ENCODE measurements around the gene EXD1. TPM values are rescaled to one million over a fixed set of nuclear protein-coding genes. Genes with fewer than 3 reads are reported as not detected.

The EXD1 gene
- polyA plus RNA-seq, 1 donor from 2014 or later = not detected

DNA sequence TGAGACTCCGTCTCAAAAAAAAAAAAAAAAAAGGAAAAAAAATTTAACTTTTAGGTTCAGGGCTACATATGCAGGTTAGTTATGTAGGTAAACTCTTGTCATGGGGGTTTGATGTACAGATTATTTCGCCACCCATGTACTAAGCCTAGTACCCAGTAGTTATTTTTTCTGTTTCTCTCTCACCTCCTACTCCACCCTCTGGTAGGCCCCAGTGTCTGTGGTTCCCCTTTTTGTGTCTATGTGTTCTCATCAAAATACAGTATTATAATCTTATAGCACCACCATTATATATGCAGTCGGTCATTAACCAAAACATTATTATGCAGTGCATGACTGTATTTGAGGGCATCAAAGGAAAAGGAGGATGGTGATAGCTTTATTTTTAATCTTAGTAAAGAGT, 47.8 kb upstream of the EXD1 start:
- Histone ChIP-seq H3K4me3 (ENCODE audit: low read length) (no peak overlapping the region), H3K9ac (ENCODE audit: low read length) (no peak overlapping the region), H3K79me2 (replicated peaks; ENCODE audit: insufficient read depth, low read length) (no peaks in the 10 kb centered on the region), H3K27me3 (ENCODE audit: insufficient read depth, low read depth, low read length) (no peaks in the 10 kb centered on the region), H3K27ac (ENCODE audit: low read length) (no peak overlapping the region), H3F3A (ENCODE audit: insufficient read depth, low read length, poor library complexity, severe bottlenecking) (no peaks in the 10 kb centered on the region), H2AFZ (ENCODE audit: low read depth, low read length) (no peak overlapping the region), H3K36me3 (ENCODE audit: insufficient read depth, low read length) (no peaks in the 10 kb centered on the region), H3K4me2 (ENCODE audit: low read length) (no peak overlapping the region), H3K9me3 (ENCODE audit: low read length) (no peaks in the 10 kb centered on the region), H3K9me2 (ENCODE audit: insufficient read depth, low read length) (no peaks in the 10 kb centered on the region), H4K20me1 (ENCODE audit: insufficient read depth) (no peaks in the 10 kb centered on the region)
- no peak for TF ChIP-seq TAF1 (IDR thresholded peaks at IDR 0.05; ENCODE audit: low read depth)
- TF ChIP-seq EZH2 (IDR thresholded peaks at IDR 0.05; ENCODE audit: borderline replicate concordance, insufficient read depth, low read length, poor library complexity, severe bottlenecking) = no peak
- TF ChIP-seq RAD21 (conservative IDR thresholded peaks at IDR 0.05) = no peak
- TF ChIP-seq EP300 (conservative IDR thresholded peaks at IDR 0.05; ENCODE audit: poor library complexity, severe bottlenecking) = no peak
- TF ChIP-seq, protein P1, sequence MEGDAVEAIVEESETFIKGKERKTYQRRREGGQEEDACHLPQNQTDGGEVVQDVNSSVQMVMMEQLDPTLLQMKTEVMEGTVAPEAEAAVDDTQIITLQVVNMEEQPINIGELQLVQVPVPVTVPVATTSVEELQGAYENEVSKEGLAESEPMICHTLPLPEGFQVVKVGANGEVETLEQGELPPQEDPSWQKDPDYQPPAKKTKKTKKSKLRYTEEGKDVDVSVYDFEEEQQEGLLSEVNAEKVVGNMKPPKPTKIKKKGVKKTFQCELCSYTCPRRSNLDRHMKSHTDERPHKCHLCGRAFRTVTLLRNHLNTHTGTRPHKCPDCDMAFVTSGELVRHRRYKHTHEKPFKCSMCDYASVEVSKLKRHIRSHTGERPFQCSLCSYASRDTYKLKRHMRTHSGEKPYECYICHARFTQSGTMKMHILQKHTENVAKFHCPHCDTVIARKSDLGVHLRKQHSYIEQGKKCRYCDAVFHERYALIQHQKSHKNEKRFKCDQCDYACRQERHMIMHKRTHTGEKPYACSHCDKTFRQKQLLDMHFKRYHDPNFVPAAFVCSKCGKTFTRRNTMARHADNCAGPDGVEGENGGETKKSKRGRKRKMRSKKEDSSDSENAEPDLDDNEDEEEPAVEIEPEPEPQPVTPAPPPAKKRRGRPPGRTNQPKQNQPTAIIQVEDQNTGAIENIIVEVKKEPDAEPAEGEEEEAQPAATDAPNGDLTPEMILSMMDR (IDR thresholded peaks at IDR 0.05; ENCODE audit: poor library complexity, severe bottlenecking) = no peak

GRCh38 chr15:41276831-41277230, 46.3 kb upstream of the EXD1 start:
- Histone ChIP-seq H3K9me3 (ENCODE audit: low read length) (no peaks in the 10 kb centered on the region), H2AFZ (ENCODE audit: low read depth, low read length) (no peak overlapping the region), H3K4me3 (ENCODE audit: low read length) (no peak overlapping the region), H3K9ac (ENCODE audit: low read length) (no peak overlapping the region), H3F3A (ENCODE audit: insufficient read depth, low read length, poor library complexity, severe bottlenecking) (no peaks in the 10 kb centered on the region), H3K36me3 (ENCODE audit: insufficient read depth, low read length) (no peaks in the 10 kb centered on the region), H3K27ac (ENCODE audit: low read length) (no peak overlapping the region), H3K27me3 (ENCODE audit: insufficient read depth, low read depth, low read length) (no peaks in the 10 kb centered on the region), H3K9me2 (ENCODE audit: insufficient read depth, low read length) (no peaks in the 10 kb centered on the region), H3K79me2 (replicated peaks; ENCODE audit: insufficient read depth, low read length) (no peaks in the 10 kb centered on the region), H4K20me1 (ENCODE audit: insufficient read depth) (no peaks in the 10 kb centered on the region), H3K4me2 (ENCODE audit: low read length) (no peak overlapping the region)
- TF ChIP-seq, protein P1 (IDR thresholded peaks at IDR 0.05; ENCODE audit: poor library complexity, severe bottlenecking) = no peak
- TF ChIP-seq POLR2AphosphoS5 (IDR thresholded peaks at IDR 0.05) = no peak

DNA sequence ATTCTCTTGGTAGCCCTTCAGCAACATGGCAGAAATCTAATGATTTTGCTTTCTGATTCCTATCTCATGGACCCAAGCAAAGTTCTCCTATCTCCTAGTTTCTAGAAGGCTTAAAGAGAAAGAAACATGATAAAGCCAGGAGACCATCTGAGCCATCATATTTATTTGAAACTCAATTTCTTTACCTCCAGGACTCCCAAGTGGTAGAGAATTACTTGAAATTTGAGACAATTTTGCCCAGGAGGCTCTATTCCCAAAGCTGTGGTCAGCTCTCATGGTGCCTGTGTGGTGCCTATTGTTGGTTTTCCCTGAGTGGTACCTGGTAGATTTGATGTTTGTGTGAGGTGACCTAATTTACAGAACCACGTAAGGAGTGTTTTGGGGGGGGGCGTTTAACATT, 39.3 kb upstream of the EXD1 start:
- no peaks in the 10 kb centered on the region for H3K27me3 ChIP-seq (ENCODE audit: insufficient read depth, low read depth, low read length)
- H3F3A ChIP-seq (ENCODE audit: insufficient read depth, low read length, poor library complexity, severe bottlenecking) = no peaks in the 10 kb centered on the region
- no peak overlapping the region for H3K4me3 ChIP-seq (ENCODE audit: low read length)
- TF ChIP-seq RAD21 (conservative IDR thresholded peaks at IDR 0.05) (no peak), SMC3 (conservative IDR thresholded peaks at IDR 0.05; ENCODE audit: poor library complexity) (no peak), EZH2 (IDR thresholded peaks at IDR 0.05; ENCODE audit: borderline replicate concordance, insufficient read depth, low read length, poor library complexity, severe bottlenecking) (no peak), EP300 (conservative IDR thresholded peaks at IDR 0.05; ENCODE audit: poor library complexity, severe bottlenecking) (no peak), POLR2AphosphoS5 (IDR thresholded peaks at IDR 0.05) (no peak), MXI1 (conservative IDR thresholded peaks at IDR 0.05; ENCODE audit: poor library complexity, severe bottlenecking) (no peak), TAF1 (IDR thresholded peaks at IDR 0.05; ENCODE audit: low read depth) (no peak), REST (IDR thresholded peaks at IDR 0.05; ENCODE audit: borderline replicate concordance) (no peak)
- TF ChIP-seq, protein P1 (IDR thresholded peaks at IDR 0.05; ENCODE audit: poor library complexity, severe bottlenecking) = no peak
- no peaks in the 10 kb centered on the region for H3K79me2 ChIP-seq (replicated peaks; ENCODE audit: insufficient read depth, low read length)
- H4K20me1 ChIP-seq (ENCODE audit: insufficient read depth) = no peaks in the 10 kb centered on the region
- no peaks in the 10 kb centered on the region for H3K9me3 ChIP-seq (ENCODE audit: low read length)
- no peak overlapping the region for H2AFZ ChIP-seq (ENCODE audit: low read depth, low read length)
- H3K9me2 ChIP-seq (ENCODE audit: insufficient read depth, low read length) = no peaks in the 10 kb centered on the region
- H3K9ac ChIP-seq (ENCODE audit: low read length) = no peak overlapping the region
- H3K27ac ChIP-seq (ENCODE audit: low read length) = no peak overlapping the region
- no peaks in the 10 kb centered on the region for H3K36me3 ChIP-seq (ENCODE audit: insufficient read depth, low read length)
- no peak overlapping the region for H3K4me2 ChIP-seq (ENCODE audit: low read length)
